GM21447 (cell line): ENCODE measurements around the gene MRPL38.
"Not testable (repeated sequence)": the region's sequence is repeated elsewhere in the genome, so short reads cannot be mapped to it uniquely, and the experiment has no call there.

ENCODE experiments used
- ATAC-seq: cut with Tn5 transposase; IDR thresholded peaks from one replicate; pipeline ENCODE4 v1.9.1; 2021; ENCODE audit not compliant: unreplicated experiment

MRPL38 gene

DNA sequence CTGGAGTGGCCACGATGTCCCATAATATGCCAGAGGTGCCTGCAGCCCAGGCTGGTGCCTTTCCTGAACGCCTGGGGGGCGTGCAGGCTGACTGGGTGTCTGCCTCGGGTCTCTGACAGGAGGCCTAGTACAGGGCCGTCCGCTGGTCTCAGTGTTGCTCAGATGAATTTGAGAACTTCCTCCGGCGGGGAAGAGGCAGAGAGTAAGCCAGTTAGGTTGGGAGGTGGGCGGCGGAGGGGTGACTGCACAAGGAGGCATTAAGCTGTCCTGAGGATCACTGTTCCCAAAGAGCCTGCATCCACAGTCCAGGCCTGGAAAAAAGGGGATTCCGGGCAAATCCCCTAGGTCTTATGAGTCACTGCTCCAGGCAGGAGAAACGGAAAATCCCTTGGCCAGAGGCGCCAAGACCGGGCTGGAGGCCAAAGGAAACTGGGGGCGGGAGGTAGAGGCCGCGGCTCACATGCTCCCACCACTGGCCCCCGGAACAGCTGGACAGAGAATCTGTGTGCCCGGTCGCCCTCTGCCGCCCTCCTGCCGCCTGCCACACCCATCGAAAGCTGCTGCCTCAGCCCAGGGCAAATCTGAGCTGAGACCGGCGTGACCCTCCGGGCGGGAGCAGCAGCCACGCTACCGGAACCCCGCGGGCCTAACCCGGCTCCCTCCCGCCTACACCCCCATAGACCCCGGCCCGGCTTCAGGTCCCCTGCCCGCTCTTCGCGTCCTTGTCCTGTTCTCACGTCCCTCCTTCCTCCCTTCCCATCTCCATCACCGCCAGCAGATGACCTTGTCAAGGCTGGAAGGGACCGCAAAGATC lies 27.5 kb downstream of the MRPL38 start:
- ATAC-seq, result no peak

DNA sequence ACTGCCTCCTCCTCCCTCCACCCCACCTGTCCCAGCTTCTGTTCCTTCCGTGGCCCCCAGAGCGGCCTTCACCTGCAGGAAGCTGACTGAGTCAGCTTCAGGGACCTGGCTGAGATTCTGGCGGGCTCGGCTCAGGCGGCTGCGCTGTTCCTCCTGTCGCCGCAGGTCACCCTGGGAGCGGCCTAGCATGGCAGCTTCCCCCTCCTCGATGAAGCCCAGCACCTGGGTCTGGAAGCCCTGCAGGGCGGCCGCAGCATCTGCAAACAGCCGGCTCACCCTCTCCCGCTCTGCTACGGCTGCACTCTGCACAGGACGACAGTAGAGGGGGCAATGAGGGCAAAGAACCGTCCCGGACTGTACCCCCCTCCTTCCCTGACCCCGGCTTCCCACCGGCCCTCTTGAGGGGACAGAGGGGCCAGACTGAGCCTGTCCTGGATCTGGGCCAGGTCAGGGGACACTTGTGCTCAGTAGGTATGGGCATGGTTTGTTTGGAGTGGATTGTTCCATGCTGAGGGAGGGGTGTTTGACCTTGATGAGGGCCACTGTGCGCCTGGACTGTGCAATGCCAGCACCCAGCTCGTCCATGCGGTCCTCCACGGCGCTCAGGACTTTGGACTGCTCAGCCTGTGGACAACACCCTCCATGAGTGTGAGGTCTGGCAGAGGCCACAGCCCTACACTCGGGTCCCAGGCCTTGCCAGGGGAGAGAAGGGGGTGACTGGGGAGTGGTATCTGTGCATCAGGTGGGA lies 28.3 kb downstream of the MRPL38 start:
- ATAC-seq, result no peak

DNA sequence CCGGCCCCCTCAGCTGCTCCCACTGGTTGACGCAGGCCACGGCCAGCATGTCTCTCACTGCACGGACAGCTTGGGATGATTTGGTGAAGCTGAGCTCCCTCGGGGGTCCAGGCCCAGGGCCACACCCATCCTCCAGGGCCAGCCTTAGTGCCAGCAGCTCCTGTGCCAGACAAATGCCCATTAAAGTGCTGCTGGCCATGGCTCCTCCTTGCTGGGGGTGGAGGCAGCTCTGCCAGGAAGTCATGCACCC lies 28.8 kb downstream of the MRPL38 start:
- no peak for ATAC-seq

DNA sequence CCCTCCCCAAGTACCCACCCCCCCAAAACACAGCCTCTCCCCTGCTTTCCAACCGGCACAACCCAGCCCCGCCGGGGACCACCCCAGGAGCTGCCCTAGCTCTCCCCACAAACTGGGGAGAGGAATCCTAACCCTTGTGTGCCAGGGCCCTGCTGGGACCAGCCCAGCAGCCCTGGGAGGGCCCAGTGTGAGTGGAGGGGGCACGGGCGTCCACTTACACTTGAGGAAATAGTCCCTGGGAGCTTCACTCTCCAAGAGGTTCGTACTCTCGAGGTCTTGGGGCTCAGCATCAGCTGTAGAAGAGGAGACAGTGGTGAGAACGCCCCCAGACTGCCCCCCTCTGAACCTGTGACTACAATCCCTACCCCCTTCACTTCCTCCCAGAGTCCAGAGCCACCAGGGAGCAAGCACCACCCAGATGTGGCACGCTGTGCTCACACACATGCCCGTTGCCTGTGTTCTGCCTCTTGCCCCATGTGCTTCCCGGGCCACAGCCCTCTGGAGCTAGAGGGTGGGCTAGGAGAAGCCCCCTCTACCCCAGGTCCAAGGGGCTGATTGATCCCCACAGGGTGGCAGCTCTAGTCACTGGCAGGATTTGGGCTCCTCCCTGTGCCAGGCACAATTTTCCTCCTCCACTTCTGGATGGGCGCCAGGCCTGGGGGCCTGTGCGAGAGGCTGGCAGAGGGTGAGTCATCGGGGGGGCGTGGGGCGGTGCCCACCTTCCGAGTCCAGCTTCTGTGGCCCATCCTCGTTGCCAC lies 29.3 kb downstream of the MRPL38 start:
- ATAC-seq, result no peak

GRCh38 chr17:75874323-75875181 lies 30.1 kb downstream of the MRPL38 start:
- no peak for ATAC-seq

GRCh38 chr17:75873587-75874322 lies 30.9 kb downstream of the MRPL38 start:
- ATAC-seq, result no peak

DNA sequence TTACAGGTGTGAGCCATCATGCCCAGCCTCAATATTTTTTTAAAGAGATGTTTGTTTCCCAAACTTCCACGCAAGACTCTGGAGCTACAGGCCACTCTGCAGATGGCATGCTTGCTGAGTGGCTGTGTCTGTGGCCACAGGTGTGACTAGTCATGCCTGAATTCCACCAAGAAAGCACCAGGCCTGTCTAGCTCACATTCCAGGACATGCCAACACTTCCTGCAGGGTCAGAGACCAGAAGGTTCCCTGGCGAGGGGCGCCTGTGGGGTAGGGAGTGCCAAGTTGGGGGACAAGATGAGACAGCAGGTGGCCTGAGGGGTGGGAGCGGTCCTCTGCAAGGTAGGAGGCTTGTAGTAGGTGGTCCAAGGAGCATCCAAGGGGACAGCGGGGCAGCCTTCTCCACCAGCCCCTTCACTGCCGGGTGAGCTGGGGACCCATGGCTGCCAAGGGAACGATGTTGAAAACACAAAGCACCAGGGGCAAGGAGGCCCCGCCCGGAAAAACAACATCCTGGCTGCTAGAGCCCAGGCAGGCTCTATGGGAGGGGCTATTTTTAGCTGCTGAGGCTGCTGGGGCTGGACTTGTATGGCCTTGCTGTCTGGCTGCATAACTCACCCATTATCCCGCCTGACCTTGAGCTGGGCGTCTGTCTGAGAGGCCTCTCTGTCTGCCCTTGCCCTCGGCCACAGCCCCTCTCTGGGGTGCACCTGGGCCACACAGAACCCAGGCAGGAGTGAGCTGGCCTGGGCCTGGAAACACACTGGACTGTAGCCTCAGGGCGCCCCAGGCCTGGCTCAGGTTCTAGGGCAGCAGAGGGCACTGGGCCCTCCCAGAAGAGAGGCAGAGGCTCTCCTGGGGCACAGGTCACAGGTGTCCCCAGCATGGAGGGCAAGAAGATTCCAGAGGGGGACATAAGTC lies 32.0 kb downstream of the MRPL38 start:
- no peak for ATAC-seq

- ATAC-seq, result not testable (repeated sequence)
Observed at GRCh38 chr17:75870228-75870627, 34.5 kb downstream of the MRPL38 start.

- ATAC-seq, result no peak
Observed at GRCh38 chr17:75869282-75870141, 35.2 kb downstream of the MRPL38 start.

- ATAC-seq, result not testable (repeated sequence)
Observed at GRCh38 chr17:75868730-75869281, 35.9 kb downstream of the MRPL38 start.

GRCh38 chr17:75865404-75866188 lies 39.1 kb downstream of the MRPL38 start:
- ATAC-seq, result not testable (repeated sequence)

DNA sequence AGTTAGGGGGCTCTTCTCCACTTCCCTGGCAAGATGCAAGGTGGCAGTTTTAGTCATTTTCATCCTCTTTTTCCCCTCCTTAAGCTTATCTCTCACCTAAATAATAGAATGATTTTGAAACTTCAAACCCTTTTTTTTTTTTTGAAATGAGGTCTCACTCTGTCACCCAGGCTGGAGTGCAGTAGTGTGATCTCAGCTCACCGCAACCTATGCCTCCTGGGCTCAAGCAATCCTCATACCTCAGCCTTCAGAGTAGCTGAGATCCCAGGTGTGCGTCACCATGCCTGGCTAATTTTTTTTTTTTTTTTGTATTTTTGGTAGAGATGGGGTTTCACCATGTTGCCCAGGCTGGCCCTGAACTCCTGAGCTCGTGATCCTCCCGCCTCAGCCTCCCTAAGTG lies 39.8 kb downstream of the MRPL38 start:
- not testable (repeated sequence) for ATAC-seq

DNA sequence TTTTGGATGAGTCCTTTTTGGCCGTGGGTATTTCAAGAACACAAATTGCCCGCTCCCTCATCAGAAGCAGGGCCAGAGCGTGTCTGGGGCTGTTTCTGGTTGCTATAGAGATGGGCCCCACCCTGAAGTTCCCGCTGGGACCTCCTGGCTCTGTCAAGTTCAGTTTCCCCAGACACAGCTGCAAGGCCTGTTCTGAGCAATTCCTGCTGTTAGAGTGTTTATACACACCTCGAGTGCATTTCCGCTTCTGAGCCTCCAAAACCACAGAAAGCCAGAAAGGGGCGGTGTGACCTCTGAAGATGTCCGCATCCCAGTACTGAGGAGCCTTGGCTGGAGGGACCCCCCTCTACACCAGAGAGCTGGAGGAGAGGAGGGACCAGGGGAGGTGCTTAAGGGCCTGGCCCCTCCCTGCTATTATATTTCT lies 40.2 kb downstream of the MRPL38 start:
- peak; percentile 93 for ATAC-seq

DNA sequence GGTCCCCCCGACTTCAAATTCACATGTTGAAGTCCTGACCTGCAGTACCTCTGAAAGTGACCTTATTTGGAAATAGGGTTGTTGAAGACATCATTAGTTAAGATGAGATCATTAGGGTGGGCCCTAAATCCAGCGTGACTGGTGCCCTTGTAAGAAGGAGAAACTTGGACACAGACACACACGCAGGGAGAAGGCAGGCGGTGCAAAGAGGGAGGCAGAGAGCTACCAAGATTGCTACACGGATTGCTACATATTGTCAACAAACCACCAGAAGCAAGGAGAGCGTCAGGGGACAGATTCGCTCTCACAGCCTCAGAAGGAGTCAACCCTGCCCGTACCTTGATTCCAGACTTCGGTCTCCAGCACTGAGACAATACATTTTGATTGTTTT lies 42.8 kb downstream of the MRPL38 start:
- no peak for ATAC-seq

GRCh38 chr17:75859358-75859757 lies 45.3 kb downstream of the MRPL38 start:
- ATAC-seq, result not testable (repeated sequence)

GRCh38 chr17:75856062-75856756 lies 48.5 kb downstream of the MRPL38 start:
- no peak for ATAC-seq
